Sigmoid colon (tissue), 7 donors: ENCODE results near the gene EFNA4. TPM values are rescaled to one million over a fixed set of nuclear protein-coding genes. Genes with fewer than 3 reads are reported as not detected.

Source experiments
- DNase-seq: peaks from one replicate; pipeline ENCODE4 v3.0.0-alpha.2; 2019
- H3K27ac ChIP-seq, 4 donors: fragments of 200-600 bp; sonication (generic); one replicate each; pipeline ENCODE4 v1.5.1; 2016 to 2019; ENCODE audit warnings: mild to moderate bottlenecking in 1 of 4
- H3K27me3 ChIP-seq, 3 donors: fragments of 200-600 bp; sonication (generic); one replicate each; pipeline ENCODE4 v1.5.1; 2019; ENCODE audit warnings: mild to moderate bottlenecking in 1 of 3
- H3K36me3 ChIP-seq, 4 donors: fragments of 200-600 bp; sonication (generic); one replicate each; pipeline ENCODE4 v1.5.1; 2016 to 2019
- H3K4me1 ChIP-seq, 4 donors: fragments of 200-600 bp; sonication (generic); one replicate each; pipeline ENCODE4 v1.5.1; 2017 to 2019
- H3K4me3 ChIP-seq, 4 donors: fragments of 200-600 bp; sonication (generic); one replicate each; pipeline ENCODE4 v1.5.1; 2017 to 2019; ENCODE audit warnings: mild to moderate bottlenecking in 2 of 4, moderate library complexity in 1 of 4
- H3K9me3 ChIP-seq, 4 donors: fragments of 200-600 bp in 3 of 4; sonication (generic) in 3 of 4; one replicate each; pipeline versions ENCODE4 v1.5.1 to v1.6.1; 2013 to 2019
- EP300 ChIP-seq, 4 donors: sonication (generic); formaldehyde crosslinking; IDR thresholded peaks; one replicate each; pipeline ENCODE4 v1.6.1; 2017; ENCODE audit warnings: antibody characterized with exemption in 4 of 4
- POLR2A ChIP-seq, 2 donors: fragments of 450-650 bp; IDR thresholded peaks; one replicate each; pipeline ENCODE4 v1.6.1; 2016; ENCODE audit warnings: antibody characterized with exemption in 2 of 2, mild to moderate bottlenecking in 2 of 2, moderate library complexity in 2 of 2
- POLR2AphosphoS5 ChIP-seq, 4 donors: sonication (generic); formaldehyde crosslinking; IDR thresholded peaks; one replicate each; pipeline ENCODE4 v1.6.1; 2017; ENCODE audit warnings: antibody characterized with exemption in 4 of 4
- WGBS, 2 donors: extraction: QIAGEN DNeasy Blood & Tissue Kit; methylation state at CpG; one replicate each; pipeline ENCODE4 v1.1.7; 2013; 5-methylcytosine and 5-hydroxymethylcytosine counted together
- intact Hi-C: fragments of 100-400 bp; cut with DNase I; formaldehyde crosslinking; loops from one replicate; pipeline ENCODE4 v1.15.1; 2023
- polyA plus RNA-seq, 3 donors: library from polyadenylated mRNA; stranded (reverse); fragments of 200-250 nt; gene quantifications; one replicate each; pipeline ENCODE4 v1.2.3, GENCODE V29; 2013
- total RNA-seq, 4 donors: library from RNA; depleted of rRNA; stranded (reverse); fragments of >200 nt; gene quantifications; one replicate each; pipeline ENCODE4 v1.1.0, GENCODE V29; 2016
- TF ChIP-seq, protein P1 (sequence below), 4 experiments: fragments of 450-650 bp in 3 of 4; fragments of 200-600 bp in 1 of 4; IDR thresholded peaks; one replicate each; pipeline ENCODE4 v1.5.1; 2016 to 2019; ENCODE audit warnings: antibody characterized with exemption in 4 of 4, mild to moderate bottlenecking in 3 of 4, moderate library complexity in 2 of 4
- donor health status: healthy with polysubstance abuse.
- donor health status: Bipolar disorder and iron deficiency.
- donor health status: healthy.

Gene EFNA4
- total and polyA plus RNA-seq, 7 donors: 1.6 to 22.2 (median 5.0) TPM

DNA sequence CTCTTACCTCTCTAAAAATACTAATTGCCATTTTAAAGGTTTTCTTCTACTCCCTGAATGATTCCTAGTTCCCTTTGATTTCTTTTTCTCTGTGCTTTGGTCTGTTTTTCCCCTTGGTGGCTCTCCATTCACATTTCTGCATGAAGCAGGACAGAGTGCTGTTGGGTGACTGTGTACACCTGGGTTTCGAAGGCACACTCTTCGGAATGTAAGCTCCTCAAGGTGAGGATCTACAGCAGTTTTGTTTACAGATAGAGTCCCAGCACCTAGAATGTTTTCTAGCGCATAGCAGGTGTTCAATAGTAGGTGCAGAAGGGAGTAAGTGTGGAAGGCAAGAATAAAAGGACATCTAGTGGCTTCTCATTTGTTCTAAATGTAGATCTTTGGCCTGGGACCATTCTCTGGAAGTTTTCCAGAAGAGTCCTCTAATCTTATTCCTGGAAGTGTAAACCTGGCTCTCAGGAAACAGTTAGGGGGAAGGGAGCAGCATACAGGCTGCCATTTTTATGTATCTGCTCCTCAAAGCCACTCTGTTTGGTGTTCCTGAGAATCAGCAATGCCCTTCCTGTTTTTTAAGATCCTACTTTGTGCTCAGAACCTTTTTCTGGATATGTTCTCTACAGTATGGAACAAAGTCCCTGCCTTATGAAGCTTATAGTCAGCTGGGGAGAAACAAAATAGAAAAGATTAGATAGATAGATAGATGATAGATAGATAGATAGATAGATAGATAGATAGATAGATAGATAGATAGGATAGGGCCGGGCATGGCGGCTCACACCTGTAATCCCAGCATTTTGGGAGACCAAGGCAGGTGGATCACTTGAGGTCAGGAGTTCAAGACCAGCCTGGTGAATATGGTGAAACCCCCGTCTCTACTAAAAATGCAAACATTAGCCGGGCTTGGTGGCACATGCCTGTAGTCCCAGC, 41.3 kb downstream of the EFNA4 start:
- no peak for DNase-seq
- no peaks in the 10 kb centered on the region for H3K27me3 ChIP-seq
- no peaks in the 10 kb centered on the region for H3K36me3 ChIP-seq
- H3K4me1 ChIP-seq: no peaks in the 10 kb centered on the region
- no peak overlapping the region for H3K4me3 ChIP-seq
- TF ChIP-seq POLR2A (IDR thresholded peaks at IDR 0.05): no peak
- TF ChIP-seq EP300 (IDR thresholded peaks at IDR 0.05): no peak
- TF ChIP-seq POLR2AphosphoS5 (IDR thresholded peaks at IDR 0.05): no peak
- TF ChIP-seq, protein P1, sequence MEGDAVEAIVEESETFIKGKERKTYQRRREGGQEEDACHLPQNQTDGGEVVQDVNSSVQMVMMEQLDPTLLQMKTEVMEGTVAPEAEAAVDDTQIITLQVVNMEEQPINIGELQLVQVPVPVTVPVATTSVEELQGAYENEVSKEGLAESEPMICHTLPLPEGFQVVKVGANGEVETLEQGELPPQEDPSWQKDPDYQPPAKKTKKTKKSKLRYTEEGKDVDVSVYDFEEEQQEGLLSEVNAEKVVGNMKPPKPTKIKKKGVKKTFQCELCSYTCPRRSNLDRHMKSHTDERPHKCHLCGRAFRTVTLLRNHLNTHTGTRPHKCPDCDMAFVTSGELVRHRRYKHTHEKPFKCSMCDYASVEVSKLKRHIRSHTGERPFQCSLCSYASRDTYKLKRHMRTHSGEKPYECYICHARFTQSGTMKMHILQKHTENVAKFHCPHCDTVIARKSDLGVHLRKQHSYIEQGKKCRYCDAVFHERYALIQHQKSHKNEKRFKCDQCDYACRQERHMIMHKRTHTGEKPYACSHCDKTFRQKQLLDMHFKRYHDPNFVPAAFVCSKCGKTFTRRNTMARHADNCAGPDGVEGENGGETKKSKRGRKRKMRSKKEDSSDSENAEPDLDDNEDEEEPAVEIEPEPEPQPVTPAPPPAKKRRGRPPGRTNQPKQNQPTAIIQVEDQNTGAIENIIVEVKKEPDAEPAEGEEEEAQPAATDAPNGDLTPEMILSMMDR (IDR thresholded peaks at IDR 0.05): no peak
- 73 to 89% methylated on average over 7 of the region's 7 CpGs for WGBS, 2 donors
- H3K27ac ChIP-seq: no peak overlapping the region
- H3K9me3 ChIP-seq: no peaks in the 10 kb centered on the region
- intact Hi-C loops: no loop called here

DNA sequence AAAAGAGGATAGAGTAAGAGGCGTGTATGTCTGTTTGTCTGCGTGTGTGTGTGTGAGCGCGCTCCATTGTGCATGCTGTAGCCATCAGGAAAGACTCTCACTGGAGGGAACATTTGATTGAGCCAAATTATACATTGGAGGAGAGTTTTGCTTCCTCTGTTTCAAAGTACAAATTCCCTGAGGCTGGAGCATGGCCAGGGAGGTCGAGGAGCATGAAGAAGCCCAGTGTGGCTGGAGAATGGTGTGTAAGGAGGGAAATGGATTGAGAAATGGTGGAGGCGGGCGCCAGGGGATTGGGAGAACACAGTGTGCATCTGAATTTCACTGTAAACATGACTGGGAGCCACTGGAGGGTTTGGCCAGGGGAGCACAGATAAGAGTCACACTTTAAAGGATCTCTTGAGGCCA, 42.1 kb downstream of the EFNA4 start:
- Histone ChIP-seq H3K27me3 (no peaks in the 10 kb centered on the region), H3K27ac (no peak overlapping the region), H3K36me3 (no peaks in the 10 kb centered on the region), H3K4me3 (no peak overlapping the region), H3K4me1 (no peaks in the 10 kb centered on the region), H3K9me3 (no peaks in the 10 kb centered on the region)
- peak; percentile 87 for DNase-seq
- intact Hi-C loops: no loop called here
- 26 to 59% methylated on average over 7 of the region's 7 CpGs for WGBS, 2 donors
- no peak for TF ChIP-seq POLR2A (IDR thresholded peaks at IDR 0.05)
- no peak for TF ChIP-seq POLR2AphosphoS5 (IDR thresholded peaks at IDR 0.05)

DNA sequence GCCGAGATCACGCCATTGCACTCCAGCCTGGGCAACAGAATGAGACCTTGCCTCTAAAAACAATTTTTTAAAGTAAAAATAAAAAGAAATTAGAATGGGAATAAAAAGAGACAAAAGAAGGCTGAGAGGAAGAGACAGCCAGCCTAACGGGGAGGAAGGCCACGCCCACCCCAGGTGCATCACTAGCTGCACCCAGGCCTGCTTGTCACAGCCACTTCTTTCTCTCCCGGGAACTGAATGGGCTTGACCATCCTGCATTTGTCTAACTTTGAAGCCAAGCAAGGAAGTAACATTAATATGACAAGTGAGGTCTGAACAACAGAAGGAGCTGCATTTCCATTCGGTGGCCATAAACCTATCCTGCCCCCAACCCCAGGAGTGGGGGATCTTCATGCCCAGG, 43.3 kb downstream of the EFNA4 start:
- intact Hi-C loops: no loop called here
- H3K9me3 ChIP-seq: no peaks in the 10 kb centered on the region
- 62 to 70% methylated on average over 6 of the region's 6 CpGs for WGBS, 2 donors
- no peaks in the 10 kb centered on the region for H3K36me3 ChIP-seq
- no peaks in the 10 kb centered on the region for H3K4me1 ChIP-seq
- no peak for DNase-seq
- H3K27me3 ChIP-seq: no peaks in the 10 kb centered on the region
- no peak for TF ChIP-seq POLR2A (IDR thresholded peaks at IDR 0.05)
- TF ChIP-seq POLR2AphosphoS5 (IDR thresholded peaks at IDR 0.05): no peak
- TF ChIP-seq, protein P1 (IDR thresholded peaks at IDR 0.05): no peak
- TF ChIP-seq EP300 (IDR thresholded peaks at IDR 0.05): no peak
- no peak overlapping the region for H3K4me3 ChIP-seq
- no peak overlapping the region for H3K27ac ChIP-seq

DNA sequence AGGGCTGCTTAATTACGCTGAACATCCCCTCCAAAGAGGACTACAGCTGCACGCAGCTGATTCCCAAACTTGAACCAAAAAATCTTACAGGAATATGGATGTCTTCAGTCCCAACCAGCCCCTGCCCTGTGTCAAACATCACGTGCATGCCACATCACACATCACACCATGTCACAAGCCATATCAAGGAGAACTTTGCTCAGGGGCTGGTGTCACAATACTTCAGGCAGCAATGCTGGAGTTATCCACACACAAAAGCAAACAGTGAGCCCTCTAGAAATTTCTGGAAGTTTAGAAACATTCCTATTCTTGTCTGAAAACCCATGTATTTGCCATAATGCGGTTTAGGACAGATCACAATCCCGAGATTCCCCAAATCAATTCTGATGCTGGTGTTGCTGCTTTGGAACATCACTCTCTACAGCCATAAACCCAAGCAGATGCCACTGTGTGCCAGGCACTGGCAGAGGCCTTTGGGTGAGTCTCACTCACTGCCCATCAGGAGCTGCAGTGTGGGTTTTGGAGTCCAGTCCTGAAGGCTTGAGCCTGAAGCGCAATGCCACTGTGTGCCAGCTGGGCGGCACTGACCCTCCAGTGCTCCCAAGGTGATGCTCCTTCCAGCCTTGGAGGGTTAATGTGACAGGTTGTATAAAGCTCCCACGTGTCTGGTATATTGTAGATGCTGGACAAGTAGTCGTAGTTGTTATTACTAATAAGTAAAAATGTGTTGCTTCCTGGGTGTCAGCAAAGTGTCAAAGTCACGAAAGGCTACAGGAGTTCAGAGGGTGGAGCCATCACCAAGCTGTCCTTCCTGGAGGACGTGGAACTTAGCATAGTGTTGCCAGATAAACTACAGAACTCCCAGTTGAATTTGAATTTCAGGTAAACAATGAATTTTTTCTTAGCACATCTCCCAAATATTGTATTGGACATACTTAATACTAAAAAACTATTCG, 44.0 kb downstream of the EFNA4 start:
- WGBS, 2 donors: 72 to 81% methylated on average over 12 of the region's 12 CpGs
- Histone ChIP-seq H3K9me3 (no peaks in the 10 kb centered on the region), H3K27me3 (no peaks in the 10 kb centered on the region), H3K4me3 (no peak overlapping the region), H3K27ac (no peak overlapping the region), H3K36me3 (no peaks in the 10 kb centered on the region), H3K4me1 (no peaks in the 10 kb centered on the region)
- intact Hi-C loops: no loop called here
- TF ChIP-seq, protein P1 (IDR thresholded peaks at IDR 0.05): no peak
- TF ChIP-seq POLR2A (IDR thresholded peaks at IDR 0.05): no peak
- no peak for DNase-seq

DNA sequence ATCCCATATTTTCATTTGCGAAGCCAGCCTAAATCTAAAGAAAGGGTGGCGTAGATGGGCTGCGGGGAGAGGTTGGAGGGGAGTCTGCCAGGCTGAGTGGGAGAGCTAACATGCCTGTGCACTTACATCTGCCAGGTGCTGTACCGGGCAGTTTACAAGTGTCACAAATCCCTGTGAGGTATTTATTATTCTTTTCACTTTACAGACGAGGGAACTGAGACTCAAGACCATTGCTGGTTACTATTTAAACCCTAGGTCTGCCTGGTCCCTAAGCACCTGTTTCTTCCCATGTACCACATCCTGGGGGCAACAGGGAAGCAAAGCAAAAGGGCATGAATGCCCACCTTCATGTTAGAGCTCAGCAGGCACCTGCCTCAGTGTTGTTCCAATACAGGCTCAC, 44.8 kb downstream of the EFNA4 start:
- WGBS, 2 donors: 55 to 83% methylated on average over 5 of the region's 5 CpGs
- Histone ChIP-seq H3K36me3 (no peaks in the 10 kb centered on the region), H3K27ac (no peak overlapping the region), H3K9me3 (no peaks in the 10 kb centered on the region), H3K27me3 (no peaks in the 10 kb centered on the region), H3K4me3 (no peak overlapping the region), H3K4me1 (no peaks in the 10 kb centered on the region)
- no peak for DNase-seq
- intact Hi-C loops: no loop called here
- TF ChIP-seq, protein P1 (IDR thresholded peaks at IDR 0.05): no peak
- TF ChIP-seq POLR2A (IDR thresholded peaks at IDR 0.05): no peak
- TF ChIP-seq EP300 (IDR thresholded peaks at IDR 0.05): no peak
- TF ChIP-seq POLR2AphosphoS5 (IDR thresholded peaks at IDR 0.05): no peak
